ENCODE measurements around the gene SPEF1.

Gene SPEF1

GRCh38 chr20:3803854-3804253, 22.6 kb upstream of the SPEF1 start:
- TF ChIP-seq NFIC (IDR thresholded peaks at IDR 0.05) (no peak), USF1 (IDR thresholded peaks at IDR 0.05) (no peak), CEBPB (IDR thresholded peaks at IDR 0.05) (no peak), TEAD4 (IDR thresholded peaks at IDR 0.05) (no peak)

- TF ChIP-seq ZBTB7A (IDR thresholded peaks at IDR 0.05; ENCODE audit: low read depth) (no peak), EP300 (IDR thresholded peaks at IDR 0.05; ENCODE audit: borderline replicate concordance) (no peak), NFIC (IDR thresholded peaks at IDR 0.05) (no peak), CREB1 (IDR thresholded peaks at IDR 0.05; ENCODE audit: low read depth) (no peak), TCF12 (IDR thresholded peaks at IDR 0.05; ENCODE audit: low read depth) (no peak), MAX (IDR thresholded peaks at IDR 0.05) (no peak), YY1 (IDR thresholded peaks at IDR 0.05; ENCODE audit: low read depth) (no peak)
Measured at GRCh38 chr20:3803289-3803688, 22.0 kb upstream of the SPEF1 start.

- no peak for TF ChIP-seq ZBTB7A (IDR thresholded peaks at IDR 0.05; ENCODE audit: low read depth)
- no peak for TF ChIP-seq RAD21 (IDR thresholded peaks at IDR 0.05; ENCODE audit: low read depth)
- no peak for TF ChIP-seq EP300 (IDR thresholded peaks at IDR 0.05; ENCODE audit: borderline replicate concordance)
- TF ChIP-seq FOXM1 (IDR thresholded peaks at IDR 0.05; ENCODE audit: borderline replicate concordance, low read depth) = no peak
- no peak for TF ChIP-seq YY1 (IDR thresholded peaks at IDR 0.05; ENCODE audit: low read depth)
- no peak for TF ChIP-seq USF1 (IDR thresholded peaks at IDR 0.05)
- TF ChIP-seq REST (IDR thresholded peaks at IDR 0.05; ENCODE audit: low read depth) = no peak
- no peak for TF ChIP-seq NFIC (IDR thresholded peaks at IDR 0.05)
Measured at GRCh38 chr20:3802524-3803239, 21.4 kb upstream of the SPEF1 start.

DNA sequence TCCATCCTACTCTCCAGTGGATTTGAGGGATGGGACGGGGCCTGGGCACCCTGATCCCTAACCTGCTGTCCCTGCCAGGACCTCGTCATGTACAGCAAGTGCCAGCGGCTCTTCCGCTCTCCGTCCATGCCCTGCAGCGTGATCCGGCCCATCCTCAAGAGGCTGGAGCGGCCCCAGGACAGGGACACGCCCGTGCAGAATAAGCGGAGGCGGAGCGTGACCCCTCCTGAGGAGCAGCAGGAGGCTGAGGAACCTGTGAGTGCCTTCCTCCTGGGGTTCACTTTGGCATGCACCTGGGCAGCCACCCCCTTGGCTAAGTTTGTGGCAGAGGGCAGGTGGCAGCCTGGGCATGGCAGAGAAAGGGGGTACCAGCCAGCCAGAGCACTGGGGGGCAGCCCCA, 20.6 kb upstream of the SPEF1 start:
- TF ChIP-seq MAX (IDR thresholded peaks at IDR 0.05) (no peak), ZBTB7A (IDR thresholded peaks at IDR 0.05; ENCODE audit: low read depth) (no peak), TAF1 (IDR thresholded peaks at IDR 0.05; ENCODE audit: low read depth) (no peak), TCF12 (IDR thresholded peaks at IDR 0.05; ENCODE audit: low read depth) (no peak), RAD21 (IDR thresholded peaks at IDR 0.05; ENCODE audit: low read depth) (no peak), CREB1 (IDR thresholded peaks at IDR 0.05; ENCODE audit: low read depth) (no peak), NFIC (IDR thresholded peaks at IDR 0.05) (no peak), EGR1 (IDR thresholded peaks at IDR 0.05) (no peak), YY1 (IDR thresholded peaks at IDR 0.05; ENCODE audit: low read depth) (no peak), FOXM1 (IDR thresholded peaks at IDR 0.05; ENCODE audit: borderline replicate concordance, low read depth) (no peak), USF1 (IDR thresholded peaks at IDR 0.05) (no peak)

GRCh38 chr20:3801299-3801698, 20.1 kb upstream of the SPEF1 start:
- TF ChIP-seq EP300 (IDR thresholded peaks at IDR 0.05; ENCODE audit: borderline replicate concordance) (no peak), CREB1 (IDR thresholded peaks at IDR 0.05; ENCODE audit: low read depth) (no peak)

- TF ChIP-seq FOXM1 (IDR thresholded peaks at IDR 0.05; ENCODE audit: borderline replicate concordance, low read depth) = no peak
- TF ChIP-seq CEBPB (IDR thresholded peaks at IDR 0.05) = no peak
- no peak for TF ChIP-seq USF1 (IDR thresholded peaks at IDR 0.05)
- no peak for TF ChIP-seq EP300 (IDR thresholded peaks at IDR 0.05; ENCODE audit: borderline replicate concordance)
- no peak for TF ChIP-seq YY1 (IDR thresholded peaks at IDR 0.05; ENCODE audit: low read depth)
- no peak for TF ChIP-seq NFIC (IDR thresholded peaks at IDR 0.05)
- no peak for TF ChIP-seq TEAD4 (IDR thresholded peaks at IDR 0.05)
- TF ChIP-seq RAD21 (IDR thresholded peaks at IDR 0.05; ENCODE audit: low read depth) = no peak
Measured at GRCh38 chr20:3800878-3801260, 19.6 kb upstream of the SPEF1 start.

DNA sequence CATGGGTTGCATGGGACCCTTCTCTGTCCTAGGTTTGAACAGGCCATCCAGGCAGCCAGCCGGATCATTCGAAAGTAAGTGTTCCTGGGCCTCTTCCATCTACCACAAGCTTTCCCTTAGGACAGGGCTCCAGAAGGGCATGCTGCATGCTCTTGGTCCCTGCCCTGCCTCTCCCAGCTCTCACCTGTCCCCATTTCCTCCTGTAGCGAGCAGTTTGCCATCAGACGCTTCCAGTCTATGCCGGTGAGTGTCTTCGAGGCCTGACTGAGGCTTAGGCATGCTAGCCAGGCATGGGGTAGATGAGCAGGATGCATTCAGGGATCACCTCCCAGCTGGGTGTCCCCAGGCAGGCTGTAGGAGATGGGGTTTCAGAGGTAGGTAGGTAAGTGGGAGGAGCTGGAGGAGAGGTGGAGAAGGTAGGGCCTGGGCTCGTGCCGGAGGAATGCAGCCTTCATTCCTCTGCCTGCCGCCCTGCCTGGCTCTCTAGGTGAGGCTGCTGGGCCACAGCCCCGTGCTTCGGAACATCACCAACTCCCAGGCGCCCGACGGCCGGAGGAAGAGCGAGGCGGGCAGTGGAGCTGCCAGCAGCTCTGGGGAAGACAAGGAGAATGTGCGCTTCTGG, 19.1 kb upstream of the SPEF1 start:
- TF ChIP-seq TAF1 (IDR thresholded peaks at IDR 0.05; ENCODE audit: low read depth) (no peak), EP300 (IDR thresholded peaks at IDR 0.05; ENCODE audit: borderline replicate concordance) (no peak), MAX (IDR thresholded peaks at IDR 0.05) (no peak), TEAD4 (IDR thresholded peaks at IDR 0.05) (no peak), YY1 (IDR thresholded peaks at IDR 0.05; ENCODE audit: low read depth) (no peak), REST (IDR thresholded peaks at IDR 0.05; ENCODE audit: low read depth) (no peak), RAD21 (IDR thresholded peaks at IDR 0.05; ENCODE audit: low read depth) (no peak), TCF12 (IDR thresholded peaks at IDR 0.05; ENCODE audit: low read depth) (no peak), FOXM1 (IDR thresholded peaks at IDR 0.05; ENCODE audit: borderline replicate concordance, low read depth) (no peak), NFIC (IDR thresholded peaks at IDR 0.05) (no peak), EGR1 (IDR thresholded peaks at IDR 0.05) (no peak), CREB1 (IDR thresholded peaks at IDR 0.05; ENCODE audit: low read depth) (no peak), ZBTB7A (IDR thresholded peaks at IDR 0.05; ENCODE audit: low read depth) (no peak), USF1 (IDR thresholded peaks at IDR 0.05) (no peak)

Measured in Ishikawa (cell line).